Vagina (tissue), 2 donors: Measurements from ENCODE around the gene RALBP1.

Experiments
- CTCF ChIP-seq, 3 experiments: fragments of 450-650 bp in 2 of 3; fragments of 200-600 bp in 1 of 3; sonication (generic) in 1 of 3; IDR thresholded peaks; one replicate each; pipeline ENCODE4 v1.5.1; 2017 to 2019; ENCODE audit warnings: antibody characterized with exemption in 3 of 3, mild to moderate bottlenecking in 2 of 3, moderate library complexity in 2 of 3
- POLR2A ChIP-seq, 2 donors: fragments of 450-650 bp; IDR thresholded peaks; one replicate each; pipeline ENCODE4 v1.6.1; 2017; ENCODE audit warnings: antibody characterized with exemption in 2 of 2, mild to moderate bottlenecking in 2 of 2, moderate library complexity in 2 of 2

- TF ChIP-seq POLR2A (IDR thresholded peaks at IDR 0.05) (no peak), CTCF (IDR thresholded peaks at IDR 0.05) (no peak)
Measured at GRCh38 chr18:9494778-9495331, 19.5 kb downstream of the RALBP1 start.
